NCI-H1048 (cell line): ENCODE data around the gene LRRC32.

Experiments
- DNase-seq: peaks from one replicate; lab custom pipeline; 2025; lab: John Stamatoyannopoulos, UW

Gene LRRC32

DNA sequence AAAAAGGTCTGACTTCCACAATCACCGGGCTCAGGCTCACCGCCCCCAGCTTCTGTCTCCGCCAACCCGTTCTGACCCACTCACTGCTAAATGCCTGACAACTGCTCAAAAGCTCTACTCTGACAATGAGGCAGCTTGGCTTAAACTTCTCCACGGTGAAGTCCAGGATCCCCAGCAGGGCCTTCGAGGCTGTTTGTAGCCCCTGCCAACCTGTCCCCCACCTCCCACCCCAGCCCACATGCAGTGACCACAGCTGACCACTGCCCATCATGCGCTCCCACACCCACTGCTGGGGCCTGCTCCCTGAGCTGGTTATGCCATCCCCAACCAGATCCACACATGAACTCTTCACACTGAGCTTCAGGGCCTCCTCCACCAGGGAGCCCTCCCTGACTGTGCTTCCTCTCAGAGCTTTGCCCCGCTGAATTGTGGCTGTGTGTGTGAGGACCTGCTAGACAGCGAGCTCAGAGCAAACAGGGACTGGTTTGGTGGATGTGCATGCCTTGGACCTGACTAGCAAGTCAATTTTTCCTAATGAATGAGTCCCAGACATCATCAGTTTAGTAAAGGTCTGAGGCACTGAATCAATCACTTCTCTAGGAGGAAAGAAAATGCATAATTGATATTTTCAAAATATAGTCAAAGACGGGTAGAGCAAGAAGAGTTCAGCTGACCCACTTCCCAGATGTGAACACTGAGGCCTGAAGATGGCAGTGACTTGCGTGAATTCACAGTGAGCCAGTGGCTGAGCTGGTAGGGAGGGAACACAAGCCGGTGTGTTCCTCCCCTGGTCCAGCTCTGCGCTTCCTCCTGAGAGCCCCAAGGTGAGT is 7.7 kb downstream of the LRRC32 start:
- no peak for DNase-seq

- no peak for DNase-seq
Observed at GRCh38 chr11:76661834-76662434, 8.6 kb downstream of the LRRC32 start.

GRCh38 chr11:76661306-76661751 is 9.2 kb downstream of the LRRC32 start:
- DNase-seq = no peak

GRCh38 chr11:76660533-76661305 is 9.8 kb downstream of the LRRC32 start:
- no peak for DNase-seq

DNA sequence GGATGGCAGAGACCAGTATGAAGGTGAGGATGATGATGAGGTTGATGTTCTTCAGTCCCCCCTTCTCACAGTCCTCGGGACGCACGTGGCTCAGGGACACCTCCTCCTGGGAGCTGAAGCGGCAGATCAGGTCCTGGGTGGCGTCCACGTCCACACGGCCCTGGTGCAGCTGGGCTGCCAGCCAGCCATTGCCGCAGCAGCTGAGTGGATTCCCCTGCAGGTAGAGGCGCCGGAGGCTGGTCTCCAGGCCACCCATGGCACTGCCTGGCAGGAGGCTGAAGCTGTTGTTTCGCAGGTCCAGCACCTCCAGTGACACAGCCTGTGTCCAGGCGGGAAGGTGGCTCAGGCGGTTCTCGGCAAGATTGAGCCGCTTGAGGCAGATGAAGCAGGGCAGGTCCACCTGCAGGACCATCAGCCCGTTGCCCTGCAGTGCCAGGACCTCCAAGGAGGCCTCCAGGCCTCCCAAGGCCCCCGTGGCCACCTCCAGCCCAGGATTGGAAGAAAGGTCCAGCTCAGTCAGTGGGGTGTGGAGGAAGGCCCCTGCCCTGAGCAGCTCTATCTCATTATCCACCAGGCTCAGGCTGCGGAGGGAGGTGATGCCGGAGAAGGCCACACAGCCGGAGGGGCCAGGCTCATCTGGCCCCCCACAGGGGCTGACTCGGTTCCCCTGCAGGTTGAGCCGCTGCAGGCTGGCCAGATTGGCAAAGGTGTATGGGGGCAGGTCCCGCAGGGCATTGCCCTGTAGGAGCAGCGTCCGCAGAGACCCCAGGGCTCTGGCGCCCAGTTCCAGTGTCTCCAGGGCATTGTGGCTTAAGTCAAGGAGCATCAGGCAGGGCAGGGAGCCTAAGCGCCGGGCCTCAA is 10.6 kb downstream of the LRRC32 start:
- DNase-seq = no peak

DNA sequence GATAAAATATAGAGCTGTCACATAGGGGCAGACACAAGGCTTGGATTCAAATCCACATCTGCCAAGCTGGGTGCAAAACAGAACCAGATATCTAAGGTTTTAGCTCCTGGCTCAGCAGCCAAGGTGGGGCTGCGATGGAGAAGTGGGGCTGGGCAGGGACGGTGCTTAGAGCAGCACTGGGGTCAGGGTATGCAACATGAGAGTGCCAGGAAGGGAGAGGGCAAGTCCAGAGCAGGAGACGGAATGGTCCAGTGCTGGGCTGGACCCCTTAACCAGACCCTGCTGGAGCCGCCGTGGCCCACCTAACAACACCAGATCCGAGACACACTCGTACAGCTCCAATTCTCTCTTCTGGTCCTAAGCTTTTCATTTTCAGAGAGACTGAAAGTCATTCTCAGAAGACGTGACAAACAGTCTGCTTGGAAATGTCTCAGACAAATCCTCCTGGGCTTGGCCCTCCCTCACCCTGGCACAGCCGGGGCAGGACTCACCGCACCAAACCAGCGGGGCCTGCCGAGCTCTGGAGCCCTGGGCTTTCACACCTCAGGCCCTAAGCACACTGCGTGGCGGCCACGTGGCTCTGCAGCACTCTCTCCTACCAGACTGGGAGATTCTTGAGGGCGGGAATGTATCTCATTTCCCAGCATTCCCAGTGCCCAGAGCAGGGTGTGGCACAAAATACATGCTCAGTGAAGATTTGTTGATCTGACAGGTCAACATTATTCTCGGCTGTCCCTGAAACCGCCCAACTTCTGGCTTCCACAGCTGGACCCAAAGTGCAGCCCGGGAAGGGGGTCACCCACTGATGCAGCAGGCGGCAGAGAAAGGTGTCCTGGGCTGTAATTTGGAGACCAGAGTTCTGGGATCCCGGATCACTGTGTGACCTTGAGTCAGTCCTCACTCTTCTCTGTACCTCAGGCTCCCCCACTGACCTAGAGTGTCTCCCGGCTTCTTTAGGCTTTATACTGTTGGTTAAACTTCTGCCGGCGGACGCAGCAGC is 11.6 kb downstream of the LRRC32 start:
- no peak for DNase-seq

GRCh38 chr11:76658231-76658630 is 12.3 kb downstream of the LRRC32 start:
- DNase-seq = no peak

DNA sequence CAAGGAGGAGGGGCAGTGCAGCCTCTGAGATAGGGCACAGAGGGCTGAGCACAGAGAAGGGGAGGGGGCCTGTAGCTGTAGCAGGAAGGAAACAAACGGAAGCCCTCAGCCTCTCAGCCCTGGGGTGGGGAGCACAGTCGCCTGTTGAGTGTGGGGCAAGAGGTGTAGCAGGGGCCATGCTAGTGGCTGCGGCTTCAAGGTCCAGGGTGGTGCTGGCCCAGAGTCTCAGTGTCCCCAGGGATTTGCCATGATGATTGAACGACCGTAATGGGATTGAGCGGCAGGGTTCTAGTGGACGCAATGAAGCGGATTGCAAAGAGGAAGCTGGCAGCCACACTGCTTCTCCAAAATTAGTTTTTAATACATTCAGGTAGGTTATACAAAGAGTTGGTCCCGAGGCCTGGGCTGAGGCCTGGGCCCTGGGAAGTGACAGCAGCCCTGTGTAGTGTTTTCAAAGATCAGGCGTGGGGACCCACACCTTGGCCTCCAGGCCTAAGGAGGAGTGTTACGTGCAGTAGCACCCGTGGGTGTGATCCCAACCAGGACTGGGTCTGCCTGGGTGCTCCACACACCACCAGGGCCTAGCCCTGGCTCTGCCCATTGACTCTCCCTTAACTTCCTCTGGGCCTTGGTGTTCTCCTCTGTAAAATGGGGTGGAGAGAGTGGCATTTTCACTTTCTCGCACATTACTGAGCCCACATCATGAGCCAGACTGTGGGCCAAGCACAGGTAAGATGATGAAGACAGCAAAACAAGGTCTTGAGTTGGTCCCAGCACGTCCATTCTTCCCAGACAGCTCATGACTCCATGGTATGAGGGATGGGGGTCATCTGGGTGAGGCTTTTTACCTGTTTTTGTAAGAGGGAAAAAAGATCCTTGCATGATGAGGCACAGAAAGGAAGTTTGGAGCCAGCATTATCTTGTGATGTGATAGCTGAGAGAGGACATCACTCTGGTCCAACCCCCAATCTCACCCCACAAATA is 13.1 kb downstream of the LRRC32 start:
- no peak for DNase-seq

DNA sequence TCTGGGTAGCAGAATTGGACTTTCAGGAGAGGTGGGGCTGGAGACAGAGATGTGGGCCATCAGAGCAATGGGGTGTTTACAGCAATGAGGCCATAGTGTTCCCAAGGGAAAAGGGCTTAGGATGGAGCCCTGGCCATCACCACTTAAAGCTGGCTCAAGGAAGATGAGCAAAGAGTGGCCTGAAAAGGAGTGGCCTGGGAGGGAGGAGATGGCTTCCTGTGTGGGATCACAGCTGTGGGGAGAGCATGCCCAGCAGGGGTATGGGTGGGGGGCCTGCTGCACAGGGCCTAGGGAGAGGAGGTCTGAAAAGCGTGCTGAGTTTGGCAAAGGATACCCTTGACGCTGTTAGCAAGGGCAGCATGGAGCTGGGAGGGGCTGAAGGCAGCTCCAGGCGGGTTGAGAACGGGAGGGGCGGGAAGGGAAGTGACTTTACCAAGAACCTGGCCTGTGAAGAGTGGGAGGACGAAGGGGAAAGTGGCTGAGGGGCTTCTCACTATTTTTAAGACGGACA is 13.9 kb downstream of the LRRC32 start:
- DNase-seq = no peak

DNA sequence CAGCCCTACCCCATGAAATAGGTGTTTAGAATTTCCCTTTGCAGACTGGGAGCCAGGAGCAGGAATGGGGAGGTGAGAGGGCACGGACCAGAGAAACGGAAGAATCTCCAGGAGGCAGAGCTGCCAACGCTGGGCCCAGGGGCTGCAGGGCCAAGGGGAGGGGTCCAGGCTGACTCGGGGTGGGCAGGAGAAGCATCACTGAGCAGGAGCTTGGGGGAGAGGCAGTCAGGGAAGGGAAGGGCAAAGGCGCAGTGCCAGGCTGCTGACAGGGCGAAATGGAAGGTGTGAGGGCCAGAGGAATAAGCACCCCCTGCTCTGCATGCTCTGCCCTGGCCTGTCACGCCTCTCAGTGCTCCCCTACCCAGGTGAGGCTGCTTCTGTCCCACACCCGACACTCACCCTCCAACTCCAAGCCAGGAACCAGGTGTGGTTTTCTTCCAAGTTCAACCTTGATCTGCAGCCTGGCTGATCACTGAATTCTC is 14.5 kb downstream of the LRRC32 start:
- DNase-seq = no peak

- no peak for DNase-seq
Observed at GRCh38 chr11:76655501-76656049, 15.0 kb downstream of the LRRC32 start.

- DNase-seq = no peak
Observed at GRCh38 chr11:76654980-76655379, 15.6 kb downstream of the LRRC32 start.

- no peak for DNase-seq
Observed at GRCh38 chr11:76654298-76654851, 16.2 kb downstream of the LRRC32 start.

DNA sequence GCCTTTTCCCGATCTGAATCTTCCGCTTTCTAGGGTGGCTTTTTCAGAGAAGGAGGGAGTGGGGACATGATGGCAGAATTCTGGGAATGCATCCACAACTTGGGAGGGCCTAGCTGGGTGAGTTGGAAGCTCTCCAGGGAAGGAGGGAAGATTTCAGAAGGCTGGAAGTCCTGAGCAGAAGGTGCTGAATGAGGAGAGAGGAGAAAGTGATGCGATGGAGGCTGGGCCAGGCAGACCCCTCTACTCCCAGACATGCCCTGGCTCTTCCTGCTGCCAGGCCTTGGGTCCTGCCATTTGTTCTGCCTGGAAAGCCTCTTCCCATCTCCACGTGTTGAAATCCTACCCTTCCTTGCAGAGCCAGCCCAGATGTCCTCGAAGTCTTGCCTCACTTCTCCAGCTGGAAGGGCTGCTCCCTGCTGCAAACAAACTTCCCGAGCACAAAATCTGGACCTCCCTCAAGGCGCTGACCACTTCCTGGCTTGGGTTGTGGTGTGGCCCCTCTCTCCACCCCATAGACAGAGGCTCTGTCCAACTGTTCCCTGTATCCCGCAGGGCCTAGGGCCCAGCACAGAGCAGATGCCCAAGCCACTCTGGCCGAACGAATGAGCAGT is 16.8 kb downstream of the LRRC32 start:
- no peak for DNase-seq

DNA sequence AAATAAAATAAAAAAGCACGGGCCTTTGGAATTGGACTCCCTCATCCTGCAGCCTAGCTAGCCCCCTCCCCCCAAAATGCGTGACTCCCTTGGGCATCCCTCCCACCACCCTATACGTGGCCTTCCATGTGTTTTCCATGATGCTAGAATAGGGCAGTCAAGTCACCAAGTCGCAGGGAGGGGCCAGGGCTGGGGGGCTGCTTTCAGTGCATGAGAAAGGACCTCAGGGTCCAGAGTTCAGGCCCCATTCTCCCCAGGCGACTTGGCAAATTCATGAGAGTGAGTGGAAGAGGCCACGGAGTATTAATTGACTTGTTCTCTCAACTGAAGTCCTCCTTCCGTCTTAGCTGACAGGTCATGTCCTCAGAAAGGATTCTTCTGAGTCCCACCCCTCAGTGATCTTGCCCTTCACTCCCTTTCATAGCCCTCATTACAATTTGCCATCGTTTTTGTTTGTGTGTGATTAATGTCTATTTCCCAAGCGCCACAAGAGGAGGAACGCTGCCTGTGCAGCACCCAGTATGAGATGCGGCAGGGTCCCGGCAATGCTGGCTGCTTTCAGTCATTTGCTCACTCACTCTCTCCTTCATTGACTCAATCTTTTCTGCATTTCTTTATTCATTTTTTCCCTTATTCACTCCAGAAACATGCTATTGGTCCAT is 17.4 kb downstream of the LRRC32 start:
- DNase-seq = no peak

DNA sequence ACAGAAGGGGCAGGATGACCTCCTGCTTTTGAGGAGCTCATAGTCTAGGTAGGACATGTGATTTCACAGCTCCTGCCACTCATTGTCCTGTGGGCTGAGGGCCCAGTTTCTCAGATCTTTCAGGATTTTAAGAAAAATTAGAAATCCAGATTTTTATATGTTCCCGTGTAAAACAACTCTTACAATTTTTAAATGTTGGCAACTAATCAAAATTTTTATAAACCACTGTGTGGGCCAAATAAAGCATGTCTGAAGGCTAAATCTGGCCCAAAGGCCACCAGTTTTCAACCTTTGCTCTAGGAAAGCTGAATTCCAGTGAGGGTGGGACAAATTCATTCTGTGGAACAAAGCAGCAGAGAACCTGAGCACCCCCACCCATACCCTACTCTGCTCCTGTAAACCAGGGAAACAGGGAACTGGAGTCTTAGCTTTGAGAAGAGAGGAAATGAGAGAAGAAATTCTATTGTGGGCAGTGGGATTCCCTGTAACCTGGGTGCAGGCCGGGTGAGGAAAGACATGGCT is 20.6 kb downstream of the LRRC32 start:
- no peak for DNase-seq

DNA sequence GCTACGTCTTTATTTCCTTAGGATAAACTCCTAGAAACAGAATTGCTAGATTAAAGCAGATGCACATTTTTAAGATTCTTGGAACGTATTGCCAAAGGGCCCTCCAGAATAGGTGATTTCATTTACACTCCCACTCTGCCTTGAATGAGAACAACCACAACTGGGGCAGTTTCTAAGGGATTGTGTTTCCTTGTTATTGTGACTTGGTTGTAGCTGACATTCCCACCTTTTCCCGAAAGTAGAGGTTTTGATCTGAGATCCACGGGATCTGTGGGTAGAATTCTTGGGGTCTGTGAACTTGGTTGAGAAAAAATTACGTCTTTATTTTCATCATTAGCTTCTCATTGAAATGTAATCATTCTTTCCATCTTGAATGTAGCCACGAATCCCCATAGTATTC is 21.5 kb downstream of the LRRC32 start:
- DNase-seq = no peak
